GM19099 (cell line): ENCODE results near the gene UGT1A9.

ENCODE experiments used
- POLR2A ChIP-seq: IDR thresholded peaks from 3 replicates; pipeline ENCODE4 v1.6.1; 2011; ENCODE audit warnings: low read depth; ENCODE audit not compliant: insufficient read length; ENCODE audit errors: extremely low read depth

UGT1A9 gene

GRCh38 chr2:233822101-233822771 lies 150.5 kb downstream of the UGT1A9 start:
- no peak for TF ChIP-seq POLR2A
